Glutamatergic neuron (in vitro differentiated cells): ENCODE data around the gene LRP1B. TPM values are rescaled to one million over a fixed set of nuclear protein-coding genes. Genes with fewer than 3 reads are reported as not detected.
A peak's percentile ranks its signal among the peaks of the same experiment; 100 is the strongest.

ENCODE experiments used
- DNase-seq: peaks from one replicate; pipeline ENCODE4 v3.0.0; 2022
- H3K27ac Mint-ChIP-seq: one replicate; pipeline ENCODE4 v1.8.0; 2020; ENCODE audit warnings: mild to moderate bottlenecking, mixed read lengths, inconsistent platforms; ENCODE audit not compliant: unreplicated experiment
- H3K27me3 Mint-ChIP-seq: one replicate; pipeline ENCODE4 v1.8.0; 2020; ENCODE audit warnings: mild to moderate bottlenecking, moderate library complexity, mixed read lengths, inconsistent platforms; ENCODE audit not compliant: unreplicated experiment
- H3K36me3 Mint-ChIP-seq: one replicate; pipeline ENCODE4 v1.8.0; 2020; ENCODE audit warnings: mild to moderate bottlenecking, mixed read lengths, inconsistent platforms; ENCODE audit not compliant: unreplicated experiment
- H3K4me1 Mint-ChIP-seq: one replicate; pipeline ENCODE4 v1.8.0; 2020; ENCODE audit warnings: mild to moderate bottlenecking, low read depth, mixed read lengths, inconsistent platforms; ENCODE audit not compliant: unreplicated experiment
- H3K4me3 Mint-ChIP-seq: one replicate; pipeline ENCODE4 v1.8.0; 2020; ENCODE audit warnings: mild to moderate bottlenecking, mixed read lengths, inconsistent platforms; ENCODE audit not compliant: unreplicated experiment
- H3K9me3 Mint-ChIP-seq: one replicate; pipeline ENCODE4 v1.8.0; 2020; ENCODE audit warnings: mild to moderate bottlenecking, moderate library complexity, mixed read lengths, inconsistent platforms; ENCODE audit not compliant: unreplicated experiment
- CTCF ChIP-seq: fragments of 200-600 bp; sonication (generic); IDR thresholded peaks from one replicate; pipeline ENCODE4 v1.5.0; 2021; ENCODE audit not compliant: partially characterized antibody, unreplicated experiment
- total RNA-seq: library from RNA; stranded (reverse); fragmentation: NEBNext Ultra II Directional; extraction: Animal tissue kit (Norgen Biotek cat#: 25700); gene quantifications from one replicate; pipeline ENCODE4 v1.2.1, GENCODE V29; 2021; ENCODE audit not compliant: unreplicated experiment

The LRP1B gene
- total RNA-seq, 1 donor from 2014 or later, result 28.7 TPM

GRCh38 chr2:142134911-142135310 lies 4.1 kb upstream of the LRP1B start:
- DNase-seq, result no peak
- peak overlapping the region; percentile 0 for H3K4me3 Mint-ChIP-seq
- no peaks in the 10 kb centered on the region for H3K36me3 Mint-ChIP-seq
- H3K27me3 Mint-ChIP-seq, result no peaks in the 10 kb centered on the region
- no peak overlapping the region for H3K27ac Mint-ChIP-seq
- peaks cover 5% of the 10 kb centered on the region for H3K9me3 Mint-ChIP-seq
- H3K4me1 Mint-ChIP-seq, result peaks cover 37% of the 10 kb centered on the region
- no peak for TF ChIP-seq CTCF

- no peak for TF ChIP-seq CTCF
- H3K4me3 Mint-ChIP-seq, result peak overlapping the region; percentile 96
- DNase-seq, result peak; percentile 52
- H3K27me3 Mint-ChIP-seq, result peaks cover 6% of the 10 kb centered on the region
- H3K4me1 Mint-ChIP-seq, result peaks cover 32% of the 10 kb centered on the region
- H3K36me3 Mint-ChIP-seq, result no peaks in the 10 kb centered on the region
- H3K9me3 Mint-ChIP-seq, result peaks cover 5% of the 10 kb centered on the region
- H3K27ac Mint-ChIP-seq, result peak overlapping the region; percentile 96
Observed at GRCh38 chr2:142130111-142131009, 456 bp downstream of the LRP1B start.

GRCh38 chr2:142128105-142128504 lies 2.7 kb downstream of the LRP1B start:
- Mint-ChIP-seq H3K36me3 (no peaks in the 10 kb centered on the region), H3K4me3 (peak overlapping the region; percentile 96), H3K27me3 (peaks cover 6% of the 10 kb centered on the region), H3K9me3 (peaks cover 5% of the 10 kb centered on the region), H3K27ac (no peak overlapping the region), H3K4me1 (peaks cover 24% of the 10 kb centered on the region)
- DNase-seq, result no peak
- TF ChIP-seq CTCF, result no peak

- Mint-ChIP-seq H3K36me3 (no peaks in the 10 kb centered on the region), H3K9me3 (peaks cover 5% of the 10 kb centered on the region), H3K27ac (no peak overlapping the region), H3K4me3 (peak overlapping the region; percentile 65), H3K4me1 (peaks cover 19% of the 10 kb centered on the region), H3K27me3 (peaks cover 6% of the 10 kb centered on the region)
- DNase-seq, result no peak
- TF ChIP-seq CTCF, result no peak
Observed at GRCh38 chr2:142127248-142127647, 3.6 kb downstream of the LRP1B start.

- no peak overlapping the region for H3K27ac Mint-ChIP-seq
- no peak for DNase-seq
- no peaks in the 10 kb centered on the region for H3K9me3 Mint-ChIP-seq
- no peak overlapping the region for H3K4me3 Mint-ChIP-seq
- no peaks in the 10 kb centered on the region for H3K36me3 Mint-ChIP-seq
- peaks cover 20% of the 10 kb centered on the region for H3K4me1 Mint-ChIP-seq
- TF ChIP-seq CTCF, result no peak
- peaks cover 4% of the 10 kb centered on the region for H3K27me3 Mint-ChIP-seq
Observed at GRCh38 chr2:142124706-142125105, 6.1 kb downstream of the LRP1B start.
